ENCODE data around the gene SOX13.

DNA sequence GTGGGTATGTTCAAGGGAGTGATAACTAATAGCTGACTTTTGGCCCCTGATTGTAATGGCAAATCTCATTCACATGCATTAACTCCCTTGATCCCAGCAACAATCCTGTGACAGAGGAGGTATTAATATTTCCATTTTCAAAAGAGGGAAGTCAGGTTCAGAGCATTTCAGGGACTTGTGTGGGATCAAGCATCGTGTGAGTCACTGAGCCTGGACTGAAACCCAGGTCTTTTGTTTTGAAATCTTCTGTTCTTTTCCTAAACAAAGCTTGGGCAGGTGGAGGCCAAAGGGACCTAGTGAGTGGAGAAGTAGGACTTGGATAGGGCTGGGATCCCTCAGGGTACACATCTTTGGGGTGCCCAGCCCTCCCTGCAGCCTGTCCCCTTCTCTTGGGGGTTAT lies 41.0 kb downstream of the SOX13 start:
- no peak for TF ChIP-seq CTCF (IDR thresholded peaks at IDR 0.05)
- no peak for TF ChIP-seq POLR2A (IDR thresholded peaks at IDR 0.05)
- TF ChIP-seq POLR2AphosphoS5 (IDR thresholded peaks at IDR 0.05): no peak
- TF ChIP-seq EP300 (IDR thresholded peaks at IDR 0.05; ENCODE audit: low read depth): no peak

All from transverse colon (tissue), 4 donors.